Upper lobe of right lung (tissue), 1 donor: ENCODE results near the gene CDK10. TPM values are rescaled to one million over a fixed set of nuclear protein-coding genes. Genes with fewer than 3 reads are reported as not detected.
A peak's percentile ranks its signal among the peaks of the same experiment; 100 is the strongest.

Experiments used
- ATAC-seq: fragments of 200-7000 bp; cut with Tn5 transposase; one replicate; pipeline ENCODE4 v1.9.1; 2020; ENCODE audit warnings: mild to moderate bottlenecking, moderate library complexity
- DNase-seq: peaks from one replicate; pipeline ENCODE4 v3.0.0-alpha.2; 2020
- H3K27ac ChIP-seq: fragments of 200-600 bp; one replicate; pipeline ENCODE4 v1.8.0; 2022
- H3K27me3 ChIP-seq: fragments of 200-600 bp; one replicate; pipeline ENCODE4 v1.8.0; 2022; ENCODE audit warnings: mild to moderate bottlenecking
- H3K36me3 ChIP-seq: fragments of 200-600 bp; one replicate; pipeline ENCODE4 v1.8.0; 2022
- H3K4me1 ChIP-seq: fragments of 200-600 bp; one replicate; pipeline ENCODE4 v1.8.0; 2022
- H3K4me3 ChIP-seq: fragments of 200-600 bp; one replicate; pipeline ENCODE4 v1.8.0; 2022; ENCODE audit warnings: mild to moderate bottlenecking
- H3K9me3 ChIP-seq: fragments of 200-600 bp; one replicate; pipeline ENCODE4 v1.8.0; 2022
- intact Hi-C: fragments of 100-400 bp; cut with DNase I; formaldehyde crosslinking; loops from one replicate; pipeline ENCODE4 v1.11.0; 2022
- total RNA-seq: library from RNA; stranded (reverse); fragmentation: NEBNext Ultra II Directional; extraction: Animal tissue kit (Norgen Biotek cat#: 25700); gene quantifications from one replicate; pipeline ENCODE4 v1.2.1, GENCODE V29; 2021
- TF ChIP-seq, protein P1 (sequence below): fragments of 200-600 bp; IDR thresholded peaks from one replicate; pipeline ENCODE4 v1.8.0; 2022; ENCODE audit warnings: antibody characterized with exemption
- donor health status: DM: no; HTN: yes; CAD: no; lungs with severe emphysema.

The CDK10 gene
- total RNA-seq, 1 donor from 2014 or later = 81.5 TPM

GRCh38 chr16:89722392-89723278 is 36.1 kb downstream of the CDK10 start:
- no peaks in the 10 kb centered on the region for H3K27me3 ChIP-seq
- TF ChIP-seq, protein P1, sequence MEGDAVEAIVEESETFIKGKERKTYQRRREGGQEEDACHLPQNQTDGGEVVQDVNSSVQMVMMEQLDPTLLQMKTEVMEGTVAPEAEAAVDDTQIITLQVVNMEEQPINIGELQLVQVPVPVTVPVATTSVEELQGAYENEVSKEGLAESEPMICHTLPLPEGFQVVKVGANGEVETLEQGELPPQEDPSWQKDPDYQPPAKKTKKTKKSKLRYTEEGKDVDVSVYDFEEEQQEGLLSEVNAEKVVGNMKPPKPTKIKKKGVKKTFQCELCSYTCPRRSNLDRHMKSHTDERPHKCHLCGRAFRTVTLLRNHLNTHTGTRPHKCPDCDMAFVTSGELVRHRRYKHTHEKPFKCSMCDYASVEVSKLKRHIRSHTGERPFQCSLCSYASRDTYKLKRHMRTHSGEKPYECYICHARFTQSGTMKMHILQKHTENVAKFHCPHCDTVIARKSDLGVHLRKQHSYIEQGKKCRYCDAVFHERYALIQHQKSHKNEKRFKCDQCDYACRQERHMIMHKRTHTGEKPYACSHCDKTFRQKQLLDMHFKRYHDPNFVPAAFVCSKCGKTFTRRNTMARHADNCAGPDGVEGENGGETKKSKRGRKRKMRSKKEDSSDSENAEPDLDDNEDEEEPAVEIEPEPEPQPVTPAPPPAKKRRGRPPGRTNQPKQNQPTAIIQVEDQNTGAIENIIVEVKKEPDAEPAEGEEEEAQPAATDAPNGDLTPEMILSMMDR = no peak
- intact Hi-C loops = no loop called here
- peak; percentile 68 for ATAC-seq
- peak overlapping the region; percentile 96 for H3K27ac ChIP-seq
- DNase-seq = peak; percentile 93
- H3K4me1 ChIP-seq = peaks cover 39% of the 10 kb centered on the region
- H3K36me3 ChIP-seq = peaks cover 48% of the 10 kb centered on the region
- peak overlapping the region; percentile 82 for H3K4me3 ChIP-seq
- no peaks in the 10 kb centered on the region for H3K9me3 ChIP-seq

DNA sequence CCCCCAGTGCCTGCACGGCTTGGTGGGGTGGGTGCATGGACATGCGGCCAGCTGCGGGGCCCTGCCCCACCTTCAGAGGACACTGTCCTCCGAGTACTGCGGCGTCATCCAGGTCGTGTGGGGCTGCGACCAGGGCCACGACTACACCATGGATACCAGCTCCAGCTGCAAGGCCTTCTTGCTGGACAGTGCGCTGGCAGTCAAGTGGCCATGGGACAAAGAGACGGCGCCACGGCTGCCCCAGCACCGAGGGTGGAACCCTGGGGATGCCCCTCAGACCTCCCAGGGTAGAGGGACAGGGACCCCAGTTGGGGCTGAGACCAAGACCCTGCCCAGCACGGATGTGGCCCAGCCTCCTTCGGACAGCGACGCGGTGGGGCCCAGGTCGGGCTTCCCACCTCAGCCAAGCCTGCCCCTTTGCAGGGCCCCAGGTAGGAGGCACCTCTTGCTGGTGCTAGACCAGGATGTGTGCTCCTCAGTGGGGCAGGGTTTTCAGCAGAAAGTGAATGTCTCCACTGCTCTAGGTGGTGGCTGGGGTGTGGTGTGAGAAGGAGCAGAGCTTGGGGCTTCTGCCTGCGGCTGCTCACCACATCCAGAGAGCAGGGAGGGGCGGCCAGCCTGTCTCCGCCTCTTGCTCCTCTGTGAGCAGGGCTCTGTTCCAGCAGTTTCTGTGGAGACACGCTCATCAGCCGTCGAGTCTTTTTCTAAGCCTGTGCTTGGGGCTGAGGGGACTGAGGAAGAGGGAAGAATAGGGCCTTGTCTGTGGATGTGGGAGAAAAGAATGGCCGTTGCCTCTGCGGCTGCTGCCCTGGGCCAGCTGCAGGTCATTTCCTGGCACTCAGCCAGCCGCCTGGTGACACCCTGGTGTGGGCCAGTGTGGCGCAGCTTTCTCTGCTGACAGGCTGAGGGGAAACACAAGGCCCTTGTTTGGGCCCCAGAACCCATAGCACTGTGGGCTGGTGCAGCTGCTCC is 37.1 kb downstream of the CDK10 start:
- peaks cover 39% of the 10 kb centered on the region for H3K4me1 ChIP-seq
- peak overlapping the region; percentile 82 for H3K4me3 ChIP-seq
- intact Hi-C loops = no loop called here

DNA sequence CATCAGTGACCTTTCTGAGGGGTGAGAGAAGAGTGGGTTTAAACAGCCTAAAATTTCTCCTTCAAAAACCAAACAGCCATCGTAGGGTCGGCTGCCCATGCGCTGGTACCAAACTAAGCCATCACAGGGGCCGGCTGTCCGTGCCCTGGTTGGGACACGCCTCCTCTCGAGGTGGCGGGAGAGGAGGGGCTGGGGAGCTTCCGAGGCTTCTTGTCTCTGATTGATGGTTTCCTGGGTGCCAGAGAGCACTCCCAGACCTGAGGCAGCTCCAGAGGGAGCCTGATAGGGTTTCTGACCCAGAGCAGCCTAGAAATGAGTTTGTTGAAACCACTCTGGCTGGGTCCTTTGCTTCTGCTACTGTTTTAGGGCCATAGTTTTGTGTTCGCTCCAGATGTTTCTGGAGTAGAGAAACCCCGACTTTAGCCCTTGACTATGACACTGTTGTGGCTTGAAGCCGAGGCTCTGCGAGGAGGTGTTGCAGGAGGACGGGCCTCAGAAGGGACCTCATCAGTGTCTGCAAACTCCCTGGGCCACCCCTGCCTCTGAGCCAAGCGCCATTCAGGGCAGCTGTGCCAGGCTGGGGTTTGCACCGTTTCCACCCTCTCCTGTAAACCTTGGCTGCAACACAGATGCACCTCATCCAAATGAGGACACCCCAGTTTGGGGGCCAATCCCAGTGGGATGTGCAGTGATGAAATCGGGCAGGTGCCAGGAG is 41.1 kb downstream of the CDK10 start:
- Histone ChIP-seq H3K36me3 (peaks cover 94% of the 10 kb centered on the region), H3K9me3 (no peaks in the 10 kb centered on the region), H3K27me3 (no peaks in the 10 kb centered on the region), H3K27ac (no peak overlapping the region), H3K4me3 (no peak overlapping the region), H3K4me1 (peaks cover 21% of the 10 kb centered on the region)
- intact Hi-C loops = no loop called here
- TF ChIP-seq, protein P1 = no peak
- no peak for DNase-seq
- no peak for ATAC-seq

More for the DNA sequence above, 37.1 kb downstream of the CDK10 start:
- Histone ChIP-seq H3K9me3 (no peaks in the 10 kb centered on the region), H3K27me3 (no peaks in the 10 kb centered on the region), H3K27ac (peak overlapping the region; percentile 96), H3K36me3 (peaks cover 55% of the 10 kb centered on the region)
- ATAC-seq (no peak), DNase-seq (no peak)
- TF ChIP-seq, protein P1 = no peak

GRCh38 chr16:89729293-89729692 is 42.8 kb downstream of the CDK10 start:
- TF ChIP-seq, protein P1 = no peak
- H3K36me3 ChIP-seq = peaks cover 94% of the 10 kb centered on the region

More at GRCh38 chr16:89729293-89729692, 42.8 kb downstream of the CDK10 start:
- Histone ChIP-seq H3K9me3 (no peaks in the 10 kb centered on the region), H3K27ac (no peak overlapping the region), H3K4me1 (peaks cover 4% of the 10 kb centered on the region), H3K4me3 (no peak overlapping the region), H3K27me3 (no peaks in the 10 kb centered on the region)
- ATAC-seq (no peak), DNase-seq (no peak)
- intact Hi-C loops = no loop called here
